ENCODE results near the gene AMER2.

The AMER2 gene

DNA sequence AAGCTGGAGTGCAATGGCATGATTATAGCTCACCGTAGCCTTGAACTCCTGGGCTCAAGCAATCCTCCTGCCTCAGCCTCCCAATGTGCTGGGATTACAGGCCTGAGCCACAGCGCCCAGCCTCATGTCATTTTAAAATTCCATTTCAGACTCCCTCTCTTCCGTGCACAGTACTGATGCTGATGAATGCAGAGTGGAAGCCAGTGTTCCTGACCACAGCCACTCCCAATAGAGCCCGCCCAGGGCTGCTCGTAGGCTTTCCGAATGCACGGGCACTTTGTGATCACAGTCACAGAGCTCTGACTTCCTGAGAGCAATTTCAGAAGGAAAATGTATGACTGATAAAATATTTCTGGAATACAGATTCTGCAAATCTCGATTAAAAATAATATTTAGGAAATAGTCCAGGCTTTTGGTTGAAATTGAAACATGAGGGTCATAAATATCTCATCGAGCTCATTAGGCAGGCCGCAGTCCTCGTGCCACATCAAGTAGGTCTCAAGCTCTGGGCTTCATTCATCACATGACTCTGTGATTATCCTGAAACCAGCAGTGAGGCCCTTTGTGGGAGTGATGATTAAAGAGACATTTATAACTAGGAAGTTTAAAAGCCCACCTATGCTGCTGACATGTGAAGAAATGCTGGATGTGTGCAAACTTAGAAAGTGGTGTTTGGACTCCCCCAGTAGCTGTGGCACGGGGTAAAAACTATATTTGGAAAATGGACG is 38.9 kb upstream of the AMER2 start:
- H3K27ac ChIP-seq, result no peak overlapping the region
- TF ChIP-seq, protein P1, sequence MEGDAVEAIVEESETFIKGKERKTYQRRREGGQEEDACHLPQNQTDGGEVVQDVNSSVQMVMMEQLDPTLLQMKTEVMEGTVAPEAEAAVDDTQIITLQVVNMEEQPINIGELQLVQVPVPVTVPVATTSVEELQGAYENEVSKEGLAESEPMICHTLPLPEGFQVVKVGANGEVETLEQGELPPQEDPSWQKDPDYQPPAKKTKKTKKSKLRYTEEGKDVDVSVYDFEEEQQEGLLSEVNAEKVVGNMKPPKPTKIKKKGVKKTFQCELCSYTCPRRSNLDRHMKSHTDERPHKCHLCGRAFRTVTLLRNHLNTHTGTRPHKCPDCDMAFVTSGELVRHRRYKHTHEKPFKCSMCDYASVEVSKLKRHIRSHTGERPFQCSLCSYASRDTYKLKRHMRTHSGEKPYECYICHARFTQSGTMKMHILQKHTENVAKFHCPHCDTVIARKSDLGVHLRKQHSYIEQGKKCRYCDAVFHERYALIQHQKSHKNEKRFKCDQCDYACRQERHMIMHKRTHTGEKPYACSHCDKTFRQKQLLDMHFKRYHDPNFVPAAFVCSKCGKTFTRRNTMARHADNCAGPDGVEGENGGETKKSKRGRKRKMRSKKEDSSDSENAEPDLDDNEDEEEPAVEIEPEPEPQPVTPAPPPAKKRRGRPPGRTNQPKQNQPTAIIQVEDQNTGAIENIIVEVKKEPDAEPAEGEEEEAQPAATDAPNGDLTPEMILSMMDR (conservative IDR thresholded peaks at IDR 0.05), result no peak

DNA sequence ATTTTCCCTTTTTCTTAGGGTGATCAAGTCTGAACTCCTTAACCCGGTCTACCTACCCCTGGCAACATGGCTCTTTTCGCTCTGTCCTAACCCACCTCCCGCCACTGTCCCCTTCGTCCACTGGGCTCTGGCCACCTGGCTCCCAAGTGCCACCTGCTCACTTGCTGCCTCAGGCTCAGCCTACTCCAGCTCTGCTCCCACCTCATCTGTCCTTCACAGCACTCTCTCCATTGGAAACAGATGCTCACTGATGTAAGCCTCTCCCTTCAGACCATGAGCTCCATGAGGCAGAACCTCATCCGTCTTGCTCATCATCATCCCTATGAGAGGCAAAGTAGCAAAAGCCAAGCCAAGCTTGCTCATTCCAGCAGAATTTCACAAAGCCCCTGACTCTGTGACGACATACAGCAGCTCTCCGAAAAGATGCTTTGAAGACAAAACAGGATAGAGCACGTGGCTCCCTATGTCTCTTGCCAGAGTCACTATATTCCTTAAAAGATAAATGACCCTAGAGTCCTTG is 35.3 kb upstream of the AMER2 start:
- TF ChIP-seq, protein P1 (conservative IDR thresholded peaks at IDR 0.05), result no peak
- H3K27ac ChIP-seq, result no peak overlapping the region

DNA sequence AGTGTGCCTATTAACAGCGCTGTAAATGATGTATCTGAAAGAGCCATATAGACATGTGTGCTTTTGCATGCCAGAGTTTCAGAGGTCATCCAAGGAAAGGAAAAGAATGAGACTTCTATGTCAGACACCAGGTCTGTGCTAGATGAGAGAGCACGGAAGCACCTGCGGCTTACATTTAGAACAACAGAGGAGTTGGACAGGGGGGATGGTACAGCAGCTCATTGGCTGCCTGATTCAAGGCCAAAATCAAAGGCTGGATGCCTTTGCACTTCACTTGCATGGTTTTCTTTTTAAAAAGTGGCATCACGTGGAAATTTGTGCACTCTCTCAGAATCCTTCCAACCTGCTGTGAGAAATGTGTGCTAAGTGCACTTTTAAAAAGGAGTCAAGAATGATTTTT is 32.8 kb upstream of the AMER2 start:
- TF ChIP-seq, protein P1 (conservative IDR thresholded peaks at IDR 0.05), result no peak
- H3K27ac ChIP-seq, result no peak overlapping the region

DNA sequence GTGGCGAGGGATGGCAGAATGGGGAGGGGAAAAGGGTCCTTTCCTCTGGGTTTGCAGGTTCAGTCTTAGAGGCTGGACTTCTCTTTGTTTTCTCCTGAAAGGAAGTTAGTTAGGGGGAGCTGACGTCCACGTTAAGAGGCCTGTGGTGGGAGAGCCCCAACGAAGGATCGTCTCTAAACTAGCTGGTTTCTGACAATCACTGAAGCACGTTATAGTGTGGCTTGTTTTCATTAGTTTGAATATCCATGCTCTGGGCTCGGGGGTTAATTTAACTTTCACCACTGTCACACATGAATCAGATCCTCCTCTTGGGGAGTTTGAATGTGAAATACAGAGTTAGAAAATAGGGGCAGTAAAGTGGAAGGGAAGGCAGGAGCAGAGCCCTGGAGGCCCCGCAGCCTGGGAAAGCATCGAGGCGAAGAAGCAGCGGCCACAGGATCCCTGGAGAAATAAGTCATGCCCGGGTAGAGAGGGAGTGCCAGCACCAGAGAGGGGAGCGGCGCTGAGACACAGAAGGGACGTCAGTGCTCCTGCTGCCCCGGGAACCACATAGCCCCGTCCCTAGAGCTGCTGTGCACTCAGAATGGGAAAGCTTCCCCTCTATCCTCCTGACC is 31.1 kb upstream of the AMER2 start:
- TF ChIP-seq, protein P1 (conservative IDR thresholded peaks at IDR 0.05), result no peak
- H3K27ac ChIP-seq, result no peak overlapping the region

DNA sequence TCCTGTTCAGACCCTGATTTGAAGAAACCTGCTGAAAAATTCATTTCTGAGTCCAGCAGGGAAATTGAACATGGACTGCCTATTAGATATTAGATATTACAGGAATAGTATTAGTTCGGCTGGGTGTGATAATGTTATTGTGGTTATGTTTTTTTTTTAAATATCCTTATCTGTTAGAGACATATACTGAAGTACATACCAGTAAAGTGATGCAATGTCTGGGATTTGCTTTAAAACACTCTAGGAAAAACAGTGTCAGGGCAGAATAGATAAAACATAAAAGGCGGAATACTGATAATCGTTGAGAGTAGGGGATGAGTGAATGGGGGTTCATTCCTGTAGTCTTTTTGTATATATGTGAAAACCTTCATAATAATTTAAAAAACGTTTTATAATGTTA is 28.7 kb upstream of the AMER2 start:
- TF ChIP-seq, protein P1 (conservative IDR thresholded peaks at IDR 0.05), result no peak
- H3K27ac ChIP-seq, result no peak overlapping the region

DNA sequence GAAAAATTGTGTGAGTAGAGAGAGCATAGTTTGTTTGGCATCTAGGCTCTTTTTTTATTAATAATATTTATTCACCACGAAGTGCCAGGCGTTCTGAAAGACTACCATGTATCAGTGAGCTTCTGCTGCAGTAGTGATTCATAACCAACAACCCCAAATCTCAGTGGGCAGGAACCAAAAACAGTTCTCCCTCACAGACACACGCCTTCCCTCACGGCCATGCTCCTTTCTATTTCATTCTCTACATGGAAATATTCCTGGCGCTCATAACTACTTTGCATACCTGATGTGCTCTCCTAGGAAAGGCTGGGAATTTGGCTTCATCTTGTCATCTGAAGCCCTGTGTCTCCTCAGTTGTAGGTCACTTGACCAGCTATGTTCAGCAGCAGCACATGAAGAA is 26.6 kb upstream of the AMER2 start:
- no peak overlapping the region for H3K27ac ChIP-seq
- TF ChIP-seq, protein P1 (conservative IDR thresholded peaks at IDR 0.05), result no peak

DNA sequence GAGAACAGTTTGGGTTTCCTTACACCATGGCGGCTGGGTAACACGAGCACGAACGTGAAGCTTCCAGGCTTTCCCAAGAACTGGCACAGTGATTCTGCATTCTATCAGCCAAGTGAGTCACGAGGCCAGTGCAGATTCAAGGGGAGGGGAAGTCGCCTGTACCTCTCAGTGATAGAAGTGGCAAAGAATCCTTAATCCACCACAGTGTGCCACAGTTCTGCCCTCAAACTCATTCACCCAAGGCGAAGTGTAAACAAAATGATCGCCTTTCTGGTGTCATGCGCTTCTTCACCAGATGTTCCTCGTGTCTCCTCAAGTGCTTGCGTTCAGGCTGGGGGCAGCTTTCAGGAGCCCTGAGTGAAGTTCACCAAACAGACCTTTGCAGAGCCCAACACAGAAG is 24.9 kb upstream of the AMER2 start:
- TF ChIP-seq, protein P1 (conservative IDR thresholded peaks at IDR 0.05), result no peak
- H3K27ac ChIP-seq, result no peak overlapping the region
